ENCODE measurements around the gene LRRC57. TPM values are rescaled to one million over a fixed set of nuclear protein-coding genes. Genes with fewer than 3 reads are reported as not detected.

LRRC57 gene
- 9.1 and 9.6 TPM in 2 replicates for total RNA-seq (2012; rRNA removed)

DNA sequence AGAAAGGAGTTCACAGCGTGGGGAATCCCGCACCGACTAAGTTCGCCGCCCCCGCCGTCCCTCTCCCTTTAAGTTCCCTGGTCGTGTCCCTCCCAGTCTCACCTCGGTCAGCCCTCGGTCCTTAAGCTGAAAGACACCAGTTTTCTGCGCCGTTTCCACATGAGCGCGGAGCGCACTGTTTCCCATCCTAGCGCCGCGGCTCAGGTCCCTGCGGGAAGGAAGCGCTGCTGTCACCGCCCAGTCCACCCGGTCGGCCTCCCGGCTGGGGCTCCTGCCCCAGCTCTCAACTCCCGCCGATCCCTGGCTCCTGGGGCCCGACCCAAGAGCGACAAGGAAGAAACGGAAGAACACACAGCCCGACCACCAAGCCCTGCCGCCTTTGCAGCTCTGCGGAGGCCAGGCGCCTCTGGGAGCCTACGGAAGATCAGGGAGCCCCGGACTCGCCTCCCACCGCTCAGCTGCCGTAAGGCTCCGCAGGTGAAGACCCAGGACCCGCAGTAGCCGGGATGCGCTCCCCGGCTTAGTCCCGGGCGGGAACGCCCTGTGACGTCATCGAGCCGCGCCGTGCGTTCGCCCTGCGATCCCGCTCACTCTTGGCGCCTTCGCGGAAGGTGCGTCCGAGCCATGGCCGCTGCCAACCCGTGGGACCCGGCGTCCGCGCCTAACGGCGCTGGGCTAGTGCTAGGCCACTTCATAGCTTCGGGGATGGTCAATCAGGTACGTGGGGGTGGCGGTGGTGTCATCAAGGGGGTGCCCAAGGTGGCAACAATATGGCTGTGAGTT, at the start of gene LRRC57, which contains the start of gene HAUS2:
TSS of gene LRRC57 (minus strand) at position 545 of the 783 bp plus-strand sequence. CDS start at position 186, 359 bp downstream.
TSS of gene HAUS2 (plus strand) at position 590 of the 783 bp plus-strand sequence. CDS start at position 625, 35 bp downstream.
- Histone ChIP-seq H3K4me3 (ENCODE audit: low read length) (peak within 1 kb of the TSS; percentile 99), H3K36me3 (ENCODE audit: insufficient read depth, low read length) (peaks cover 21% of the 10 kb centered on the region), H3K9me3 (replicated peaks; ENCODE audit: low read length) (no peaks in the 10 kb centered on the region), H3K9ac (ENCODE audit: low read depth, low read length) (peak within 1 kb of the TSS; percentile 96), H3K4me1 (ENCODE audit: control insufficient read depth, insufficient read depth, low read length) (peaks cover 22% of the 10 kb centered on the region), H3K4me2 (ENCODE audit: low read length) (peak within 1 kb of the TSS; percentile 85), H3K27me3 (ENCODE audit: control insufficient read depth, insufficient read depth, low read length) (no peaks in the 10 kb centered on the region)

- H3K4me1 ChIP-seq (ENCODE audit: control insufficient read depth, insufficient read depth, low read length) = peaks cover 4% of the 10 kb centered on the region
- no peaks in the 10 kb centered on the region for H3K27me3 ChIP-seq (ENCODE audit: control insufficient read depth, insufficient read depth, low read length)
- H3K9me3 ChIP-seq (replicated peaks; ENCODE audit: low read length) = no peaks in the 10 kb centered on the region
- no peak overlapping the region for H3K9ac ChIP-seq (ENCODE audit: low read depth, low read length)
- no peak overlapping the region for H3K4me3 ChIP-seq (ENCODE audit: low read length)
- no peak overlapping the region for H3K4me2 ChIP-seq (ENCODE audit: low read length)
- H3K36me3 ChIP-seq (ENCODE audit: insufficient read depth, low read length) = no peaks in the 10 kb centered on the region
Measured at GRCh38 chr15:42595626-42596240, 47.1 kb upstream of the LRRC57 start.

DNA sequence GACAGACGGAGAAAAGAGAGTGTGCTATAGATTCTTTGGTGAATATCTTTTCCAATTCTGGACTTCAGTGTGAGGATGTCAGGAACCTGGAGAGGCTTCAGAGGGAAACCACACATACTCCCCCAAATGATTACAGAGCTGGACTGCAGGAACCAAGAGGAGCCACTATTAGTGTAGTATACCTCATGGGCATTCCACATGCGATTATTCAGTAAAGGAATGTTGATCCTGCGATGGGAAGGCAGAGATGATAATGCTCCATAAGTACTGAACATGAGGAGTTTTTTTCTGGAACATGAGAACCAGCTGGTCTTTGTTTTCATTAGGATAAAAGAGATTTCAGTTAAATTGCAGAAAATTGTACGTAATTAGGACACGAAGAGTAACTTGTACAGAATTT, 45.5 kb upstream of the LRRC57 start:
- H3K4me1 ChIP-seq (ENCODE audit: control insufficient read depth, insufficient read depth, low read length) = peaks cover 4% of the 10 kb centered on the region
- H3K4me3 ChIP-seq (ENCODE audit: low read length) = no peak overlapping the region
- no peak overlapping the region for H3K4me2 ChIP-seq (ENCODE audit: low read length)
- H3K36me3 ChIP-seq (ENCODE audit: insufficient read depth, low read length) = no peaks in the 10 kb centered on the region
- H3K9ac ChIP-seq (ENCODE audit: low read depth, low read length) = no peak overlapping the region
- no peaks in the 10 kb centered on the region for H3K9me3 ChIP-seq (replicated peaks; ENCODE audit: low read length)
- H3K27me3 ChIP-seq (ENCODE audit: control insufficient read depth, insufficient read depth, low read length) = no peaks in the 10 kb centered on the region

- Histone ChIP-seq H3K9me3 (replicated peaks; ENCODE audit: low read length) (no peaks in the 10 kb centered on the region), H3K4me3 (ENCODE audit: low read length) (no peak overlapping the region), H3K4me2 (ENCODE audit: low read length) (no peak overlapping the region), H3K36me3 (ENCODE audit: insufficient read depth, low read length) (no peaks in the 10 kb centered on the region), H3K9ac (ENCODE audit: low read depth, low read length) (no peak overlapping the region), H3K4me1 (ENCODE audit: control insufficient read depth, insufficient read depth, low read length) (peaks cover 4% of the 10 kb centered on the region), H3K27me3 (ENCODE audit: control insufficient read depth, insufficient read depth, low read length) (no peaks in the 10 kb centered on the region)
Measured at GRCh38 chr15:42593143-42593542, 44.5 kb upstream of the LRRC57 start.

GRCh38 chr15:42592716-42593115, 44.1 kb upstream of the LRRC57 start:
- Histone ChIP-seq H3K27me3 (ENCODE audit: control insufficient read depth, insufficient read depth, low read length) (no peaks in the 10 kb centered on the region), H3K9ac (ENCODE audit: low read depth, low read length) (no peak overlapping the region), H3K9me3 (replicated peaks; ENCODE audit: low read length) (no peaks in the 10 kb centered on the region), H3K4me3 (ENCODE audit: low read length) (no peak overlapping the region), H3K4me2 (ENCODE audit: low read length) (no peak overlapping the region), H3K4me1 (ENCODE audit: control insufficient read depth, insufficient read depth, low read length) (peaks cover 4% of the 10 kb centered on the region), H3K36me3 (ENCODE audit: insufficient read depth, low read length) (no peaks in the 10 kb centered on the region)

DNA sequence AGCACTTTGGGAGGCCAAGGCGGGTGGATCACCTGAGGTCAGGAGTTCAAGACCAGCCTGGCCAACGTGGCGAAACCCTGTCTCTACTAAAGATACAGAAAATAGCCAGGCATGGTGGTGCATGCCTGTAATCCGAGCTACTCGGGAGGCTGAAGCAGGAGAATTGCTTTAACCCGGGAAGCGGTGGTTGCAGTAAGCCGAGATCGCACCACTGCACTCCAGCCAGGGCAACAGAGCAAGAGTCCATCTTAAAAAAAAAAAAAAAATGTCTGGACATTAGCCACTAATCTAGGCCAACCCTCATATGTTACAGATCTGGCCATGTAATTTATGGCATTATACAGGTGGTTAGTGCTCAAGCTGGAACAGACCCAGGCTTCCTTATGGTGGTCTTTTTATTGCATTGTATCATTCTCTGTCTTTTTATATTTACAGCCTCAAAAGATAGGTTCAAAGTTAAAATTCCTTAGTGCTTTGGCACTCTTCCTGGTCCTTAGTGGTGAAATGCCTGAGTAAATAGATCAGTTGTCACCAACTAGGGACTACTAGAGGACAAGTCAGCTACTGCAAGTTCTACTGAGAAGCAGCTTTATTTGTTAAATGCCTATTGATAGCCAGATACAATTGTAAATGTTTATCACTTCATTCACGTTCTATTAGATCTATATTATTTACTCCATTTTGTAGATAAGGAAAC, 42.8 kb upstream of the LRRC57 start:
- Histone ChIP-seq H3K4me1 (ENCODE audit: control insufficient read depth, insufficient read depth, low read length) (peaks cover 4% of the 10 kb centered on the region), H3K9me3 (replicated peaks; ENCODE audit: low read length) (no peaks in the 10 kb centered on the region), H3K4me2 (ENCODE audit: low read length) (no peak overlapping the region), H3K4me3 (ENCODE audit: low read length) (no peak overlapping the region), H3K36me3 (ENCODE audit: insufficient read depth, low read length) (no peaks in the 10 kb centered on the region), H3K27me3 (ENCODE audit: control insufficient read depth, insufficient read depth, low read length) (no peaks in the 10 kb centered on the region), H3K9ac (ENCODE audit: low read depth, low read length) (no peak overlapping the region)

DNA sequence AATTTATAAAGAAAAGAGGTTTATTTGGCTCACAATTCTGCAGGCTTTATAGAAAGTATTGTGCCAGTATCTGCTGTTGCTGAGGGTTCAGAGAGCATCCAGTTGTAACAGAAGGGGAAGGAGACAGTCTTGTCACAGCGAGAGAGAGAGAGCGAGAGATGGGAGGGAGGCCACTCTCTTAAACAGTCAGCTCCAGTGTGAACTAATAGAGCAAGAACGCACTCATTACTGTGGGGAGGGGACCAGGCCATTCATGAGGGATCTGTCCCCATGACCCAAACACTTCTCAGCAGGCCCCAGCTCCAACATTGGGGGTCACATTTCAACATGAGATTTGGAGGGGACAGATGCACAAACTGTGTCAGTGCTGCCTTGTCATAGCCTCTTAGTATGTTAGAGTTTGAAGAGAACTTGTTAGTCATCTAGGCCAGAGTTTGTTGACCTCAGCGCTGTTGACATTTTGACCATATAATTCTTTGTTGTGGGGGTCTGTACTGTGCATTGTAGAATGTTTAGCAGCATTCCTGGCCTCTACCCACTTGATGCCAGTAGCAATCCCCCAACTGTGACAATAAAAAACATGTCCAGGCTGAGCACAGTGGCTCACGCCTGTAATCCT, 42.1 kb upstream of the LRRC57 start:
- Histone ChIP-seq H3K27me3 (ENCODE audit: control insufficient read depth, insufficient read depth, low read length) (no peaks in the 10 kb centered on the region), H3K4me2 (ENCODE audit: low read length) (no peak overlapping the region), H3K9me3 (replicated peaks; ENCODE audit: low read length) (no peaks in the 10 kb centered on the region), H3K4me3 (ENCODE audit: low read length) (no peak overlapping the region), H3K36me3 (ENCODE audit: insufficient read depth, low read length) (no peaks in the 10 kb centered on the region), H3K4me1 (ENCODE audit: control insufficient read depth, insufficient read depth, low read length) (peaks cover 4% of the 10 kb centered on the region), H3K9ac (ENCODE audit: low read depth, low read length) (no peak overlapping the region)

DNA sequence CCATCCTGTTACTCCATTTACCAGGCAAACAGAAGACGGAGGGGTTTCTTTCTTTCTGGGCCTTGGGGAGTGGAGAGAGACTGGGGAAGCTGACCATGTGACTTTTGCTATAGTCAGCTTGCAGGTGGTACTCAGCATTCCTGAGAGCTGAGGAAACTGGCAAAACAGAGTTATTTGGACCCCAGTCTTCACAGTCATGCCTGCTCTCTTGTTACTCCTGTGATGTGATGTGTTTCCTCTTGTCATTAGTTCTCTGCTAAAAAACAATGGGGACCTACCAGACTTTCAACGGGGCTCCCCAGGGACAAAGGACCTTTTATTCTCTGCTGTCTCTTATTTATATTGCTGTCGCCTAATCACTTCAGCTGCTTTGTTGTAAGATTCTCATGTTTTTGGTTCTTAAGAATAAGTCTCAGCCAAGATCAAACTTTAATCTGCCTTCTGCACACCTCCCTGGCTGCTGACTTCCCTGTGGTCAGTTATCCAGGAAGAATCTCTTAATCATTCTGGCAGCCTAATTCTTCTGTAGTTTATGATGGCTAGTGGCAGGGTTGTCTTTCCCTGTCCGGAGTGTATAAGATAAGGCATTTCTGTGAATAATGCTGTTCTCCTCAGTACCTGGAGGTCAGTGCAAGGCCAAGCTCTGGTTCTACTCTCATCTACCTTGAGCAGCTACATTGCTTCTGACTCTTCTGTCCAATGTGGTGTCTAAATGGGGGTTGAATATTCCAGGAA, 35.6 kb upstream of the LRRC57 start:
- Histone ChIP-seq H3K27me3 (ENCODE audit: control insufficient read depth, insufficient read depth, low read length) (peaks cover 5% of the 10 kb centered on the region), H3K4me1 (ENCODE audit: control insufficient read depth, insufficient read depth, low read length) (peaks cover 6% of the 10 kb centered on the region)

DNA sequence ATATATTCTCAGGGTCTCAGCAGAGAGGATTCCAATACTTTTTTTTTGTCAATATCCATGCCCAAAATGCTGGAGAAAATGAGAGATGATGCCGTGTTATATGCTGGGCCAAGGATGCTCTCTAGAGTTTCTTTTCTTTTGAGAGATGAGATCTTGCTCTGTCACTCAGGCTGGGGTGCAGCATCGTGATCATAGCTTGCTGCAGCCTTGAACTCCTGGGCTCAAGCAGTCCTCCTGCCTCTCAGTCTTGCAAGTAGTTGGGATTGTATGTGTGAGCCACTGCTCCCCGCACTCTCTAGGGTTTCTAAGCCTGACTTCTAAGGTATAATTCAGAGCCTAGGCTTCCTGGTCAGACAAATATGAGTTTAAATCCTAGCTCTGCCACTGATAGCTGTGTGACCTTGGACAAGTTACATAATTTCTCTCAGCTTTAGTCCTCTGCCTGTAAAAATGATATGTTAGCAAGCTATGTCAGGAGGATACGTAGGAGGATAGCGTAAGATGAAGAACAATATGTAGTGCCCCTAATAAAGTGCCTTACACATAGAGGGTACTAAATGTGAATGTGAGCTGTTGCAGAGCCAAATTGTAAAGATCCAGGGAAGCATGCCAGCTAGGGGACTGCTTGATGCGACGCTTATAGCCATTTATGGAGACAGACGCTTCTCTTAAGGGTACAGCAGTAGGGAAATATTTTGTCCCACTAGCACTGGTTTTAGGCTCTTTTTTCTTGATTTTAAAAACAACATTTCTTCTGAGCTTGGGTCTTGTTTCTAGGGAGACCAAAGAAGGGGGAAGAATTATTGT, 34.2 kb upstream of the LRRC57 start:
- Histone ChIP-seq H3K27me3 (ENCODE audit: control insufficient read depth, insufficient read depth, low read length) (peaks cover 5% of the 10 kb centered on the region), H3K36me3 (ENCODE audit: insufficient read depth, low read length) (no peaks in the 10 kb centered on the region), H3K4me2 (ENCODE audit: low read length) (no peak overlapping the region)

More for the DNA sequence above, 35.6 kb upstream of the LRRC57 start:
- H3K9ac ChIP-seq (ENCODE audit: low read depth, low read length) = no peak overlapping the region
- H3K36me3 ChIP-seq (ENCODE audit: insufficient read depth, low read length) = no peaks in the 10 kb centered on the region
- H3K9me3 ChIP-seq (replicated peaks; ENCODE audit: low read length) = no peaks in the 10 kb centered on the region
- H3K4me3 ChIP-seq (ENCODE audit: low read length) = no peak overlapping the region
- H3K4me2 ChIP-seq (ENCODE audit: low read length) = no peak overlapping the region

DNA sequence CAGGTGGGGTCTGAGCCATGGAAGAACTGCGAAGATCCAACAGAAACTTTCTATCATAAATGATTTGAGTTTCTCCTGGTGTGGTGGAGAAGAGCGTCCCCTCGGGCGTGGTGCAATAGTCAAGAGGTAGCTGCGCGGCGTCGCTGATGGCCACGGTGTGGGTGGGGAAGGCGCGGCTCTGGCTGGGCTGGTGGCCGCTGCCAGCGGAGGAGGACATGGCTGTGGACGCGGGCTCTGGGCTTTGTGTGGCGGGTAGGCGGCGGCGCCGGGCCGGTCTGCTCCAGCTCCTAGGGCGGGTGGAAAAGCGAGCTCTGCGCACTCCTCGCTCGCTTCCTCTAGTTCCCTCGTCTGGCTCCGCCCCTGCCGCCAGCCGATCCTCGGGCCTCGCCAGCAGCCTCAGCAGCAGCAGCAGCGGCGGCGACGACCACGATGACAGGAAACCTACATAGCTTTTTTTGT, 32.7 kb upstream of the LRRC57 start:
- H3K9me3 ChIP-seq (replicated peaks; ENCODE audit: low read length) = no peaks in the 10 kb centered on the region
- H3K4me3 ChIP-seq (ENCODE audit: low read length) = peak overlapping the region; percentile 70
- peak overlapping the region; percentile 71 for H3K9ac ChIP-seq (ENCODE audit: low read depth, low read length)
- H3K4me1 ChIP-seq (ENCODE audit: control insufficient read depth, insufficient read depth, low read length) = peaks cover 23% of the 10 kb centered on the region
- peaks cover 5% of the 10 kb centered on the region for H3K27me3 ChIP-seq (ENCODE audit: control insufficient read depth, insufficient read depth, low read length)
- no peaks in the 10 kb centered on the region for H3K36me3 ChIP-seq (ENCODE audit: insufficient read depth, low read length)
- H3K4me2 ChIP-seq (ENCODE audit: low read length) = peak overlapping the region; percentile 90

More for the DNA sequence above, 34.2 kb upstream of the LRRC57 start:
- H3K9me3 ChIP-seq (replicated peaks; ENCODE audit: low read length) = no peaks in the 10 kb centered on the region
- no peak overlapping the region for H3K4me3 ChIP-seq (ENCODE audit: low read length)
- H3K4me1 ChIP-seq (ENCODE audit: control insufficient read depth, insufficient read depth, low read length) = peaks cover 12% of the 10 kb centered on the region
- H3K9ac ChIP-seq (ENCODE audit: low read depth, low read length) = no peak overlapping the region

All from skeletal muscle satellite cell (primary cell).